GM12892 (cell line): Measurements from ENCODE around the gene PRDM16.

Source experiments
- POLR2A ChIP-seq: IDR thresholded peaks from 2 replicates; pipeline ENCODE4 v1.6.1; 2011; ENCODE audit warnings: low read depth, low read length, control low read depth
- POLR2AphosphoS5 ChIP-seq: IDR thresholded peaks from 2 replicates; pipeline ENCODE4 v1.6.1; 2011; ENCODE audit warnings: low read depth, low read length, control low read depth
- TAF1 ChIP-seq: IDR thresholded peaks from 2 replicates; pipeline ENCODE4 v1.6.1; 2011; ENCODE audit warnings: low read depth, mild to moderate bottlenecking, control low read depth, low read length, borderline replicate concordance

DNA sequence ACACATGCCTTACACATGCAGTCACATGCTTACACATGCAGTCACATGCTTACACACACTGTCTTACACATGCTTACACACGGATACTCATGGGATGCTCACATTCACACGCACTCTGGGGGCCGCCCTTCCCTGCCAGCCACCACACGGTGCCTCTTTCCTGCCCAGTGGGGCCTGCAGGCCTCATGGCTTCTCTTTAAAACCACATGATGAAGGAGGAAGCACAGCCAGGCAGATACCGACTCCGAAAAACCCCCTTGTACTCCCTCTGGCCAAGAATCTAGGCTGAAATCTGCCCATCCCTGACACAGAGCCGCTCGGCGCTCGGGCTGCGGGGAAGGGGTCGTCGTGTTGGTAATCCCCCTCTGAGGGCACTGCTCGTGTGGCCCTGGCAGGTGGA lies 113.0 kb downstream of the PRDM16 start:
- TF ChIP-seq POLR2A: no peak
- no peak for TF ChIP-seq TAF1
- no peak for TF ChIP-seq POLR2AphosphoS5
